Measurements from ENCODE around the gene TRAPPC4.
"Not testable (repeated sequence)": the region's sequence is repeated elsewhere in the genome, so short reads cannot be mapped to it uniquely, and the experiment has no call there.

TRAPPC4 gene

GRCh38 chr11:119033421-119033820 lies 14.9 kb downstream of the TRAPPC4 start:
- not testable (repeated sequence) for H3K9me3 Mint-ChIP-seq; H3K27ac Mint-ChIP-seq; DNase-seq (ENCODE audit: low spot score); H3K36me3 Mint-ChIP-seq (ENCODE audit: low read depth); H3K4me3 Mint-ChIP-seq; H3K27me3 Mint-ChIP-seq (ENCODE audit: low read depth)
- H3K4me1 Mint-ChIP-seq (ENCODE audit: low read depth) = peaks cover 15% of the 10 kb centered on the region

GRCh38 chr11:119034813-119035212 lies 16.2 kb downstream of the TRAPPC4 start:
- no peak overlapping the region for H3K27ac Mint-ChIP-seq
- no peaks in the 10 kb centered on the region for H3K9me3 Mint-ChIP-seq
- no peak overlapping the region for H3K4me3 Mint-ChIP-seq
- no peak for DNase-seq (ENCODE audit: low spot score)
- peaks cover 4% of the 10 kb centered on the region for H3K4me1 Mint-ChIP-seq (ENCODE audit: low read depth)
- H3K27me3 Mint-ChIP-seq (ENCODE audit: low read depth) = no peaks in the 10 kb centered on the region
- no peaks in the 10 kb centered on the region for H3K36me3 Mint-ChIP-seq (ENCODE audit: low read depth)

DNA sequence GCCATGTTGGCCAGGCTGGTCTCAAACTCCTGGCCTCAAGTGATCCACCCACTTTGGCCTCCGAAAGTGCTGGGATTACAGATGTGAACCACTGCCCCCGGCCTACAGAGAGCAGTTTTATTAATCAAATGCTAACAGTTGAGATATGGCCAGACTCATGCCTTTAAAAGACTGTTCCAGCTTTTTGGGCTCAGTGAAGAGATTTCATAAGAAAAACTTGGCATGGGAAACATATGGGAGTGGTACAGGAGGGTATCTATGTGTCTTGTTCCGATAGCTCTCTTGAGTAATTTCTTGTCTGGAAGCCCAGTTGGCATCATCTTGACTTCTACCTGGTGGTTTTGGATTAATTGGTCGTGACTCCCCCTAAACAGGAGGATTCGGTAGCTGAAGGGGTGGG lies 20.3 kb downstream of the TRAPPC4 start:
- peaks cover 2% of the 10 kb centered on the region for H3K4me1 Mint-ChIP-seq (ENCODE audit: low read depth)
- no peaks in the 10 kb centered on the region for H3K36me3 Mint-ChIP-seq (ENCODE audit: low read depth)
- H3K4me3 Mint-ChIP-seq = no peak overlapping the region
- no peaks in the 10 kb centered on the region for H3K9me3 Mint-ChIP-seq
- H3K27ac Mint-ChIP-seq = no peak overlapping the region
- no peak for DNase-seq (ENCODE audit: low spot score)
- H3K27me3 Mint-ChIP-seq (ENCODE audit: low read depth) = no peaks in the 10 kb centered on the region

- H3K27ac Mint-ChIP-seq; H3K4me3 Mint-ChIP-seq; H3K4me1 Mint-ChIP-seq (ENCODE audit: low read depth); DNase-seq (ENCODE audit: low spot score); H3K36me3 Mint-ChIP-seq (ENCODE audit: low read depth); H3K9me3 Mint-ChIP-seq; H3K27me3 Mint-ChIP-seq (ENCODE audit: low read depth): not testable (repeated sequence)
Observed at GRCh38 chr11:119039471-119039870, 20.9 kb downstream of the TRAPPC4 start.

DNA sequence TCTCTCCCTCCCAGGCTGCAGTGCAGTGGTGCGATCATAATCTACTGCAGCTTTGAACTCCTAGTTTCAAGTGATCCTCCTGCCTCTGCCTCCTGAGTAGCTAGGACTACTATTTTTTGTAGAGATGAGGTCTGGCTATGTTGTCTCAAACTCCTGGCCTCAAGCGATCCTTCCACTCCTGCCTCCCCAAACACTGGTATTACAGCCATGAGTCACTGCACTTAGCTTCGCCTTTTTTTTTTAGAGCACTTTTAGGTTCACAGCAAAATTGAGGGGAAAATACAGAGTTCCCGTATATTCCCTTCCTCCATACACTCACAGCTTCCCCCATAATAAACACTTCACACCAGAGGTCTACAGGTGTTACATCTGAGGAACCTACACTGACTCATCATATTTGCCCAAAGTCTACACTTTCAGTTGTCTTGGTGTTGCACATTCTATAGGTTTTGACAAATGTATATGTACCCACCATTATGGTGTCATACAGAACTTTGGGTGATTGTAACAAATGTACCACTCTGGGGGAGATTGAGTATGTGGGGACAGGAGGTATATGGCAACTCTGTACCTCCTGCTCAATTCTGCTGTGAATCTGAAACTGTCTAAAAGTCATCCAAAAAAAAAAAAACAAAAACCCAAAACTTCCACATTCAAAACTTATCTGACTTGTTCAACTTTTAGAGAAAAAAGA lies 23.4 kb downstream of the TRAPPC4 start:
- DNase-seq (ENCODE audit: low spot score) = no peak
- peaks cover 22% of the 10 kb centered on the region for H3K36me3 Mint-ChIP-seq (ENCODE audit: low read depth)
- no peaks in the 10 kb centered on the region for H3K27me3 Mint-ChIP-seq (ENCODE audit: low read depth)
- H3K27ac Mint-ChIP-seq = no peak overlapping the region
- no peaks in the 10 kb centered on the region for H3K9me3 Mint-ChIP-seq
- no peak overlapping the region for H3K4me3 Mint-ChIP-seq
- peaks cover 2% of the 10 kb centered on the region for H3K4me1 Mint-ChIP-seq (ENCODE audit: low read depth)

DNA sequence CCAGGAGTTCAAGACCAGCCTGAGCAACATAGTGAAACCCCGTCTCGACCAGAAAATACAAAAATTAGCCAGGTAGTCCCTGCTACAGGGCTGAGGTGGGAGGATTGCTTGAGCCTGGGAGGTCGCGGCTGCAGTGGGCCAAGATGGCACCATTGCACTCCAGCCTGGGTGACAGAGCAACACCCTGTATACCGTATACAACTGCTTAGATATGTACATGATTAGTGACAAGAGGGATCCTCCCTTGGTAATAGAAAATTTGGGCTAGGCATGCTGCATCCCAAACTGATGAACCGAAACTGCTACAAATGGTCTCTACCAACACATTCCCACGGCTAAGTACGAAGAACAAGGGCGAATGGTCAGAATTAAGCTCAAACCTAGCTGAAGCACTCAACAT lies 24.4 kb downstream of the TRAPPC4 start:
- DNase-seq (ENCODE audit: low spot score) = no peak
- Mint-ChIP-seq H3K9me3 (no peaks in the 10 kb centered on the region), H3K27ac (no peak overlapping the region), H3K27me3 (ENCODE audit: low read depth) (no peaks in the 10 kb centered on the region), H3K4me1 (ENCODE audit: low read depth) (peaks cover 2% of the 10 kb centered on the region), H3K4me3 (no peak overlapping the region), H3K36me3 (ENCODE audit: low read depth) (peaks cover 30% of the 10 kb centered on the region)

- Mint-ChIP-seq H3K9me3 (no peaks in the 10 kb centered on the region), H3K27me3 (ENCODE audit: low read depth) (no peaks in the 10 kb centered on the region), H3K4me3 (no peak overlapping the region), H3K36me3 (ENCODE audit: low read depth) (peaks cover 42% of the 10 kb centered on the region), H3K4me1 (ENCODE audit: low read depth) (peaks cover 2% of the 10 kb centered on the region), H3K27ac (no peak overlapping the region)
- DNase-seq (ENCODE audit: low spot score) = no peak
Observed at GRCh38 chr11:119044708-119045107, 26.1 kb downstream of the TRAPPC4 start.

DNA sequence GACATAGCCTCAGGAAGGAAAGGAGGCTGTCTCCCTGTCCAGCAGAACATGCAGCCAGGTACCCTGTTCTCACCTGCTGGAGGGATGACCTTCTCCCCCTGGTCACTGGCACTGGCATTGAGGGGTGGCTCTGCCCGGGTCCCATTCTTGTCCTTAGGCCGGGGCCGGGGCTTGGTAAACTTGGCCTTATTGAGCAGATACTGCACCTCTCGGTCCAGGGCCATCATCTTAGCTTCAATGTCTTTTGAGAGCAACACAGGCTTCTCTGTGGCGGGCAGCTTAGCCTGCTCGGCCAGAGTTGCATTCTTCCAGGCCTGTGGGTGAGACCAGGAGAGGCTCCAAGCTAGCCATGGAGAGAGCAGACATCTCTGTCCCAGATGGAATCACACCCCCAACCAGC lies 27.9 kb downstream of the TRAPPC4 start:
- Mint-ChIP-seq H3K36me3 (ENCODE audit: low read depth) (peaks cover 57% of the 10 kb centered on the region), H3K9me3 (no peaks in the 10 kb centered on the region), H3K27me3 (ENCODE audit: low read depth) (no peaks in the 10 kb centered on the region), H3K4me1 (ENCODE audit: low read depth) (peaks cover 2% of the 10 kb centered on the region), H3K27ac (no peak overlapping the region), H3K4me3 (no peak overlapping the region)
- DNase-seq (ENCODE audit: low spot score) = no peak

DNA sequence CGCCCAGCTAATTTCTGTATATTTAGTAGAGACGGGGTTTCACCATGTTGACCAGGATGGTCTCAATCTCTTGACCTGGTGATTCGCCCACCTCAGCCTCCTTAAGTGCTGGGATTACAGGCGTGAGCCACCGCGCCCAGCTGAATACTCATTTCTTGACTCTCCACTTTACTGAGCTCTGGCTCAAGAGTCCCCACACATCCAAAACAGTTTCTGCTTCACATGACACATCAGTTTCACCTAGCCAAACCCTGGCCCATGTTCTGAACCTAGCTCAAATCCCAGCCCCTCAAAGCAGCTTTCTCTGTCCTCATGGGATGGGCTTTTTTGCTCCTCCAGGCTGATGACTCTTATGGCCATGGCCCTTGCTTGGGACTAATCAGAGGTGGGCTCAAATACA lies 28.6 kb downstream of the TRAPPC4 start:
- Mint-ChIP-seq H3K4me1 (ENCODE audit: low read depth) (no peaks in the 10 kb centered on the region), H3K36me3 (ENCODE audit: low read depth) (peaks cover 61% of the 10 kb centered on the region), H3K27me3 (ENCODE audit: low read depth) (no peaks in the 10 kb centered on the region), H3K27ac (no peak overlapping the region), H3K4me3 (no peak overlapping the region), H3K9me3 (no peaks in the 10 kb centered on the region)
- no peak for DNase-seq (ENCODE audit: low spot score)

DNA sequence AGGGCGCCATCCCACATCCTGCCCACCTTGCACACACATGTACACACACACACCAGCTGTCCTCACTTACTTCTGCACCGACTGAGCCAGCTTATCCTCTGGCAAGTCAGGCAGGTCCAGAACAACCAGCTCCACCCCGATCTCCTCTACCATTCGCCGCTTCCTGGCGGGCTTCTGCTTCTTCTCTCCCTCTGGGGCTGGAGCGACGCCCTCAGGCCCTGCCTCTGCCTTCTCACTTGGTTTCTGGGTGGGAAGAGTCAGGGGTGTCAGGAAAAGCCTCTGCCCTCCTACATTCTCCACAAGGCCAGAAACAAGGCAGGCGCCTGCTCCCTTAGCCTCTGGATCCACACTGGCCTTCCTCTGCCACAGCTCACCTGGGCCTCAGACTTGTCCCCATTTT lies 30.1 kb downstream of the TRAPPC4 start:
- H3K36me3 Mint-ChIP-seq (ENCODE audit: low read depth) = peaks cover 73% of the 10 kb centered on the region
- H3K4me3 Mint-ChIP-seq = no peak overlapping the region
- no peaks in the 10 kb centered on the region for H3K4me1 Mint-ChIP-seq (ENCODE audit: low read depth)
- no peaks in the 10 kb centered on the region for H3K9me3 Mint-ChIP-seq
- no peak overlapping the region for H3K27ac Mint-ChIP-seq
- DNase-seq (ENCODE audit: low spot score) = no peak
- H3K27me3 Mint-ChIP-seq (ENCODE audit: low read depth) = no peaks in the 10 kb centered on the region

DNA sequence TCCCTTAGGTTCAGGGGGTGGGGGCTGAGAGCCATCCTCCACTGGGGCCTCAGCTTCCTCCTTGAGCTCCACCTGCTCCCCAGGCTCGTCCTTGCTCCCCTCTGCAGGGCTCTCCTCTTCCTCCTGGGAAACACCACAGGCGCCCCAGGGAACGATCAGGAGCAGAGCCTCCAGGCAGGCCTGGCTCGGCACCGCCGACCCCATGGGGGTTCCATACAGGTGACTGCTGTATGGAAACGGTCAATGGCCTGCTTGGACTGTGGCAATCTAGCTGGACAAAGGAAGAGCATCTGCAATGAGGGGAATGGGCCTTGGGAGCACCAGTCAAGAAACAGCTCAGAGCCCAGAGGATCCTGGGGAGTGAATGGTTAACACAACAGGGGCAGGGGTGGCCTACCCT lies 30.5 kb downstream of the TRAPPC4 start:
- DNase-seq (ENCODE audit: low spot score) = no peak
- no peak overlapping the region for H3K4me3 Mint-ChIP-seq

GRCh38 chr11:119051440-119052162 lies 33.0 kb downstream of the TRAPPC4 start:
- peaks cover 77% of the 10 kb centered on the region for H3K36me3 Mint-ChIP-seq (ENCODE audit: low read depth)
- H3K4me1 Mint-ChIP-seq (ENCODE audit: low read depth) = peaks cover 12% of the 10 kb centered on the region
- H3K9me3 Mint-ChIP-seq = no peaks in the 10 kb centered on the region
- DNase-seq (ENCODE audit: low spot score) = no peak
- H3K27ac Mint-ChIP-seq = no peak overlapping the region
- H3K4me3 Mint-ChIP-seq = no peak overlapping the region
- H3K27me3 Mint-ChIP-seq (ENCODE audit: low read depth) = no peaks in the 10 kb centered on the region

More for the DNA sequence above, 30.5 kb downstream of the TRAPPC4 start:
- Mint-ChIP-seq H3K36me3 (ENCODE audit: low read depth) (peaks cover 77% of the 10 kb centered on the region), H3K9me3 (no peaks in the 10 kb centered on the region), H3K4me1 (ENCODE audit: low read depth) (no peaks in the 10 kb centered on the region), H3K27ac (no peak overlapping the region), H3K27me3 (ENCODE audit: low read depth) (no peaks in the 10 kb centered on the region)

DNA sequence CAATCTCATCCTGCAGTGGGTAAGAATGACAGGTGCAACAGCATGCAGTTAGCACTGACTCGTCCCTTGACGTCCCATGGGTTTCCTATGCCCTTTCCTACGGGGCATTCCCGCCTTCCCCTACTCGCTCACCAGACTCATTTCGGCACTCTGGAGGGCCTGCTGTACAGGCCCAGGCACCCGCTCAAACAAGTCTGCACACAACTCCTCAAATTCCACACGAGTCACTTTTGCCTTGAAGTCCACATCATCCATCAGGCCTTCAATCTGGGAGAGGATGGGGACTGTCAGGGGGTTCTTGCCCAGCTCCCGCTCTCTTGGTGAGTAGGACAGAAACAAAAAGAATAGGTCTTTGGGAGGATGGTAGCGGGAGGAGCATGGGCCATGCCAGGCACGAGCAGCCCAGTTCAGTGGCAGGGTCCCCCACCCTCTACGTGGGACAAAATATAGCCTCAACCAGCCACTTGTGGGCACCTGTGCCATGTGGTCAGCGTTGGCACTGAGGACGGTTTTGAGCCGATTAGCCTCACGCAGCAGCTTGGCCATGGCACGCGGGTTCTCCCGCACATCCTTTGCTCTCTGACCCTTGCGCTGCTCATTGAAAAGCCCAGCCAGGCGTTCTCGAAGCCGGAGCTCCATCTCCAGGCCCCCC lies 33.7 kb downstream of the TRAPPC4 start:
- no peaks in the 10 kb centered on the region for H3K9me3 Mint-ChIP-seq
- no peaks in the 10 kb centered on the region for H3K27me3 Mint-ChIP-seq (ENCODE audit: low read depth)
- peaks cover 72% of the 10 kb centered on the region for H3K36me3 Mint-ChIP-seq (ENCODE audit: low read depth)
- DNase-seq (ENCODE audit: low spot score) = no peak
- H3K27ac Mint-ChIP-seq = no peak overlapping the region
- H3K4me1 Mint-ChIP-seq (ENCODE audit: low read depth) = peaks cover 12% of the 10 kb centered on the region
- H3K4me3 Mint-ChIP-seq = no peak overlapping the region

DNA sequence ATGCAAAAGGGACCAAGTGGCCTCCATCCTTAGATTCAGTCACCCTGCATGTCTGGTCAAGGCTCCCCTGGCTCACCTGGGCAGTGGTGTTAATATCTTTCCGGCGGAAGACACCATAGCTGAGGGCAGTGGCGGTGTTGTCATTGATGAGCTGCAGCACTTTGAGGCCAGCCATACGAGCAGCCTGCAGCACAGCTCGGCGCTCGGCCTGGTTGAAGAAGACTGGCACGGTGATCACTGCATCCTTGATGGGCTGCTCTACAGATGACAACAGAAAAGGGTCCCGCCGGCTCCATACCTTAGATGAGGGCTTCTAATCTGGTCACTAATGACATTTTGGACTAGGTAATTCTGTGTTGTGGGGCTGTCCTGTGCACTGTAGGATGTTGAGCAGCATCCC lies 35.9 kb downstream of the TRAPPC4 start:
- H3K4me3 Mint-ChIP-seq = peak overlapping the region; percentile 51
- no peak for DNase-seq (ENCODE audit: low spot score)
- no peaks in the 10 kb centered on the region for H3K27me3 Mint-ChIP-seq (ENCODE audit: low read depth)
- H3K4me1 Mint-ChIP-seq (ENCODE audit: low read depth) = peaks cover 19% of the 10 kb centered on the region
- H3K27ac Mint-ChIP-seq = no peak overlapping the region
- no peaks in the 10 kb centered on the region for H3K9me3 Mint-ChIP-seq
- peaks cover 63% of the 10 kb centered on the region for H3K36me3 Mint-ChIP-seq (ENCODE audit: low read depth)
